IMR-90 (cell line): ENCODE measurements around the gene CTNNAL1. TPM values are rescaled to one million over a fixed set of nuclear protein-coding genes. Genes with fewer than 3 reads are reported as not detected.

Experiments
- ATAC-seq: fragments of 200-7000 bp; cut with Tn5 transposase; 2 replicates; pipeline ENCODE4 v1.9.1; 2020; ENCODE audit warnings: low read depth, mild to moderate bottlenecking, moderate library complexity
- BruUV-seq: library from RNA; stranded (reverse); fragments of 400-500 nt; replicated peaks from 2 replicates; lab custom pipeline; 2021; lab: Mats Ljungman, UMichigan
- CTCF ChIA-PET: fragments of 300-600 bp; formaldehyde crosslinking; extraction: SDS; loops from one replicate; lab custom pipeline; 2021; ENCODE audit warnings: antibody characterized with exemption; lab: Yijun Ruan, JAX
- POLR2A ChIA-PET: fragments of 300-600 bp; sonication (Branson Sonifier 250); formaldehyde crosslinking; loops from one replicate; lab custom pipeline; 2022; ENCODE audit warnings: antibody characterized with exemption; ENCODE audit not compliant: unreplicated experiment; lab: Charles Lee
- DNase-seq: peaks from one replicate; pipeline ENCODE4 v3.0.0; 2013
- H2AFZ ChIP-seq: replicated peaks from 2 replicates; pipeline ENCODE3; 2013; ENCODE audit warnings: low read length, mild to moderate bottlenecking; ENCODE audit not compliant: poor library complexity
- H2AK5ac ChIP-seq: 2 replicates; pipeline ENCODE4 v1.6.1; 2013; ENCODE audit warnings: low read depth, low read length, inconsistent platforms
- H2AK9ac ChIP-seq: replicated peaks from 2 replicates; pipeline ENCODE3; 2013; ENCODE audit warnings: mild to moderate bottlenecking, low read depth, low read length, moderate library complexity; ENCODE audit not compliant: poor library complexity
- H2BK120ac ChIP-seq: 2 replicates; pipeline ENCODE4 v1.6.1; 2013; ENCODE audit warnings: low read depth, low read length, inconsistent platforms
- H2BK15ac ChIP-seq: 3 replicates; pipeline ENCODE4 v1.6.1; 2013; ENCODE audit warnings: low read depth, low read length, inconsistent platforms
- H2BK20ac ChIP-seq: 2 replicates; pipeline ENCODE4 v1.6.1; 2013; ENCODE audit warnings: low read depth, mild to moderate bottlenecking, inconsistent platforms, low read length, moderate library complexity
- H2BK5ac ChIP-seq: 2 replicates; pipeline ENCODE4 v1.6.1; 2013; ENCODE audit warnings: mild to moderate bottlenecking, low read depth, low read length, inconsistent platforms; ENCODE audit not compliant: poor library complexity, severe bottlenecking
- H3K14ac ChIP-seq: replicated peaks from 2 replicates; pipeline ENCODE4 v1.6.1; 2013; ENCODE audit warnings: low read depth, low read length, inconsistent platforms
- H3K18ac ChIP-seq: 2 replicates; pipeline ENCODE4 v1.6.1; 2013; ENCODE audit warnings: low read depth, low read length, control low read depth
- H3K23ac ChIP-seq: 2 replicates; pipeline ENCODE4 v1.6.1; 2013; ENCODE audit warnings: low read depth, low read length, inconsistent platforms
- H3K27ac ChIP-seq: 2 replicates; pipeline ENCODE4 v1.5.1; 2013; ENCODE audit warnings: mild to moderate bottlenecking, control low read depth, low read length; ENCODE audit not compliant: insufficient read depth
- H3K27me3 ChIP-seq: 2 replicates; pipeline ENCODE4 v1.6.1; 2013; ENCODE audit warnings: low read length; ENCODE audit not compliant: control insufficient read depth, insufficient read depth
- H3K36me3 ChIP-seq: 2 replicates; pipeline ENCODE4 v1.6.1; 2013; ENCODE audit warnings: low read length, mixed read lengths; ENCODE audit not compliant: control insufficient read depth, insufficient read depth
- H3K4ac ChIP-seq: 2 replicates; pipeline ENCODE4 v1.6.1; 2013; ENCODE audit warnings: low read depth, low read length, inconsistent platforms
- H3K4me1 ChIP-seq: 2 replicates; pipeline ENCODE4 v1.6.1; 2013; ENCODE audit warnings: low read length, mixed read lengths; ENCODE audit not compliant: control insufficient read depth, insufficient read depth
- H3K4me2 ChIP-seq: 2 replicates; pipeline ENCODE4 v1.6.1; 2013; ENCODE audit warnings: low read depth, mild to moderate bottlenecking, control low read depth, low read length, moderate library complexity
- H3K4me3 ChIP-seq: 2 replicates; pipeline ENCODE4 v1.5.1; 2013; ENCODE audit warnings: low read depth, mild to moderate bottlenecking, control low read depth, low read length, moderate library complexity; ENCODE audit not compliant: insufficient read depth
- H3K56ac ChIP-seq: 2 replicates; pipeline ENCODE4 v1.6.1; 2013; ENCODE audit warnings: low read length, inconsistent platforms; ENCODE audit not compliant: insufficient read depth; ENCODE audit errors: extremely low read depth
- H3K79me1 ChIP-seq, 2 experiments: 2 replicates each; pipeline ENCODE4 v1.6.1; 2013; ENCODE audit warnings: low read length in 2 of 2, inconsistent platforms in 1 of 2, low read depth in 1 of 2
- H3K9ac ChIP-seq: 2 replicates; pipeline ENCODE4 v1.6.1; 2013; ENCODE audit warnings: low read depth, low read length, control low read depth
- H3K9me1 ChIP-seq: 2 replicates; pipeline ENCODE4 v1.6.1; 2013; ENCODE audit warnings: low read length, inconsistent platforms; ENCODE audit not compliant: insufficient read depth
- H3K9me3 ChIP-seq: 2 replicates; pipeline ENCODE4 v1.6.1; 2013; ENCODE audit warnings: low read length; ENCODE audit not compliant: control insufficient read depth, insufficient read depth
- H4K20me1 ChIP-seq: 2 replicates; pipeline ENCODE4 v1.6.1; 2013; ENCODE audit warnings: low read length, inconsistent platforms; ENCODE audit not compliant: insufficient read depth
- H4K5ac ChIP-seq: 2 replicates; pipeline ENCODE4 v1.6.1; 2013; ENCODE audit warnings: mild to moderate bottlenecking, low read depth, low read length, control low read depth
- H4K8ac ChIP-seq, 2 experiments: 2 replicates each; pipeline ENCODE4 v1.6.1; 2013; ENCODE audit warnings: low read depth in 2 of 2, low read length in 2 of 2, control low read depth in 1 of 2, inconsistent platforms in 1 of 2
- H4K91ac ChIP-seq: 2 replicates; pipeline ENCODE4 v1.6.1; 2013; ENCODE audit warnings: low read depth, low read length, inconsistent platforms; ENCODE audit not compliant: insufficient read depth
- BHLHE40 ChIP-seq: fragments of 150-350 bp; IDR thresholded peaks from 2 replicates; pipeline ENCODE4 v1.6.1; 2016; ENCODE audit warnings: mild to moderate bottlenecking, low read depth, low read length
- CEBPB ChIP-seq: IDR thresholded peaks from 2 replicates; pipeline ENCODE4 v1.6.1; 2012; ENCODE audit warnings: low read depth, low read length, improper control_type of control experiment
- CHD1 ChIP-seq: IDR thresholded peaks from 2 replicates; pipeline ENCODE4 v1.6.1; 2012; ENCODE audit warnings: low read depth, low read length, improper control_type of control experiment
- FOS ChIP-seq: fragments of 150-350 bp; IDR thresholded peaks from 2 replicates; pipeline ENCODE4 v1.6.1; 2016; ENCODE audit warnings: low read depth, low read length
- MAFK ChIP-seq: IDR thresholded peaks from 2 replicates; pipeline ENCODE4 v1.6.1; 2012; ENCODE audit warnings: low read depth, low read length, improper control_type of control experiment
- MAZ ChIP-seq: IDR thresholded peaks from 2 replicates; pipeline ENCODE4 v1.6.1; 2012; ENCODE audit warnings: low read depth, mild to moderate bottlenecking, low read length, improper control_type of control experiment, moderate library complexity, borderline replicate concordance
- MXI1 ChIP-seq: IDR thresholded peaks from 2 replicates; pipeline ENCODE4 v1.6.1; 2012; ENCODE audit warnings: low read depth, mild to moderate bottlenecking, low read length, moderate library complexity, borderline replicate concordance
- NFE2L2 ChIP-seq: fragments of 150-350 bp; IDR thresholded peaks from 2 replicates; pipeline ENCODE4 v1.6.1; 2016; ENCODE audit warnings: low read depth, mild to moderate bottlenecking, low read length
- POLR2A ChIP-seq: IDR thresholded peaks from 2 replicates; pipeline ENCODE4 v1.6.1; 2012; ENCODE audit warnings: mild to moderate bottlenecking, low read depth, low read length
- RAD21 ChIP-seq: IDR thresholded peaks from 2 replicates; pipeline ENCODE4 v1.6.1; 2012; ENCODE audit warnings: low read length, improper control_type of control experiment
- RCOR1 ChIP-seq: IDR thresholded peaks from 2 replicates; pipeline ENCODE4 v1.6.1; 2012; ENCODE audit warnings: mild to moderate bottlenecking, low read length, improper control_type of control experiment; ENCODE audit not compliant: insufficient replicate concordance
- RFX5 ChIP-seq: IDR thresholded peaks from 2 replicates; pipeline ENCODE4 v1.8.0; 2012; ENCODE audit warnings: low read depth, mild to moderate bottlenecking, low read length, moderate library complexity
- SMC3 ChIP-seq: fragments of 150-350 bp; IDR thresholded peaks from 2 replicates; pipeline ENCODE4 v1.6.1; 2016; ENCODE audit warnings: low read depth, mild to moderate bottlenecking, antibody characterized with exemption, low read length, moderate library complexity
- WGBS, 2 experiments: methylation state at CpG; one replicate each; pipeline versions ENCODE4 v1.1.5 to v1.1.7; 2013; ENCODE audit warnings: missing lambda C conversion rate in 2 of 2; ENCODE audit not compliant: insufficient read length in 1 of 2; ENCODE audit errors: extremely low coverage in 2 of 2; 5-methylcytosine and 5-hydroxymethylcytosine counted together
- dilution Hi-C: fragments of 300-500 bp; cut with HindIII; formaldehyde crosslinking; loops from one replicate; pipeline ENCODE4 v1.14.3; 2018; ENCODE audit warnings: low sequenced_read_pairs; ENCODE audit not compliant: unreplicated experiment
- in situ Hi-C: fragments of 300-500 bp; cut with MboI; formaldehyde crosslinking; loops from 3 replicates; pipeline ENCODE4 v1.14.3; 2019; ENCODE audit warnings: low sequenced_read_pairs, inconsistent platforms, mixed read lengths
- intact Hi-C: fragments of 100-400 bp; cut with micrococcal nuclease; formaldehyde crosslinking; loops from 2 replicates; pipeline ENCODE4 v1.10.0; 2022
- polyA plus RNA-seq, 3 experiments: library from polyadenylated mRNA; depleted of rRNA; stranded (reverse); fragments of >200 nt; gene quantifications; 2 replicates each; pipeline ENCODE4 v1.2.3, GENCODE V29; 2012; ENCODE audit warnings: low replicate concordance in 1 of 3
- total RNA-seq: library from RNA; depleted of rRNA; stranded (reverse); fragments of >200 nt; gene quantifications from 2 replicates; pipeline ENCODE4 v1.2.3, GENCODE V29; 2012
- TF ChIP-seq, protein P1 (sequence below): fragments of 150-350 bp; IDR thresholded peaks from 2 replicates; pipeline ENCODE4 v1.6.1; 2017; ENCODE audit warnings: mild to moderate bottlenecking, antibody characterized with exemption, low read length, low read depth
- TF ChIP-seq, protein P2 (sequence below): conservative IDR thresholded peaks from 2 replicates; pipeline ENCODE4 v1.5.1; 2012; ENCODE audit warnings: mild to moderate bottlenecking, low read depth, low read length, improper control_type of control experiment
- TF ChIP-seq, protein P3 (sequence below): fragments of 150-350 bp; IDR thresholded peaks from 2 replicates; pipeline ENCODE4 v1.6.1; 2016; ENCODE audit warnings: low read depth, mild to moderate bottlenecking, low read length, moderate library complexity, borderline replicate concordance

CTNNAL1 gene
- total and polyA plus RNA-seq, 2 of the 4 experiments (the other 2 are of a cell fraction): 72.3 to 131 TPM

DNA sequence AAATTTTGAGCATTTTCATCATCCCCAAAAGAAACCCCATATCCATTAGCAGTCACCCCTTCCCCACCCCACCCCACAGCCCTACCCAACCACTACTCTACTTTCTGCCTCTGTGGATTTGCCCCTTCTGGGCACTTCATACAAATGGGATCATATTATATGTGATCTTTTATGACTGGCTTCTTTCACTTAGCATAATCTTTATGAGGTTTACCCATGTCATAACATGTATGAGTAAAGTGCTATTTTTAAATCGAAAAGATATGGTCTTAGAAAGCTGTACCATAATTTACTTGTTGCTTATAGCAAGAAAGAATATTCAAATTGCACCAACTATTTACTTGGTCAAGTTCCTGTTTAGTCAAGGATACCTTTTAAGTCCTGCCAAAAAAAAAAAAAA is 92.1 kb downstream of the CTNNAL1 start:
- H4K8ac ChIP-seq: no peak overlapping the region
- WGBS, 2 experiments: no CpG with 5 or more reads among the region's 1 CpG
- in situ Hi-C loops (no loop called here), dilution Hi-C loops (no loop called here), intact Hi-C loops (no loop called here)
- BruUV-seq: no TSS peak
- no peak for ATAC-seq
- no peaks in the 10 kb centered on the region for H3K4me1 ChIP-seq
- H2BK120ac ChIP-seq: no peak overlapping the region
- DNase-seq: no peak
- no peak overlapping the region for H3K23ac ChIP-seq
- H4K91ac ChIP-seq: no peak overlapping the region
- no peak overlapping the region for H3K56ac ChIP-seq
- H3K4me3 ChIP-seq: no peak overlapping the region
- H2AK5ac ChIP-seq: no peak overlapping the region
- no peak overlapping the region for H3K14ac ChIP-seq
- no peak overlapping the region for H2AFZ ChIP-seq
- no peak overlapping the region for H2BK15ac ChIP-seq
- no peaks in the 10 kb centered on the region for H3K9me1 ChIP-seq
- H3K27ac ChIP-seq: no peak overlapping the region
- H3K18ac ChIP-seq: no peak overlapping the region
- POLR2A ChIA-PET: no interaction called here
- no peak overlapping the region for H2AK9ac ChIP-seq
- H3K4ac ChIP-seq: no peak overlapping the region
- H3K9me3 ChIP-seq: no peaks in the 10 kb centered on the region
- no peak overlapping the region for H2BK20ac ChIP-seq
- no peaks in the 10 kb centered on the region for H3K27me3 ChIP-seq
- no peak overlapping the region for H4K5ac ChIP-seq
- H3K36me3 ChIP-seq: peaks cover 24% of the 10 kb centered on the region
- CTCF ChIA-PET: no interaction called here
- no peak overlapping the region for H3K4me2 ChIP-seq
- TF ChIP-seq SMC3 (no peak), RAD21 (no peak), BHLHE40 (no peak), POLR2A (no peak), CEBPB (no peak), MAFK (no peak), RFX5 (no peak), FOS (no peak), MAZ (no peak), CHD1 (no peak), NFE2L2 (no peak), RCOR1 (no peak), MXI1 (no peak)
- TF ChIP-seq, protein P1, sequence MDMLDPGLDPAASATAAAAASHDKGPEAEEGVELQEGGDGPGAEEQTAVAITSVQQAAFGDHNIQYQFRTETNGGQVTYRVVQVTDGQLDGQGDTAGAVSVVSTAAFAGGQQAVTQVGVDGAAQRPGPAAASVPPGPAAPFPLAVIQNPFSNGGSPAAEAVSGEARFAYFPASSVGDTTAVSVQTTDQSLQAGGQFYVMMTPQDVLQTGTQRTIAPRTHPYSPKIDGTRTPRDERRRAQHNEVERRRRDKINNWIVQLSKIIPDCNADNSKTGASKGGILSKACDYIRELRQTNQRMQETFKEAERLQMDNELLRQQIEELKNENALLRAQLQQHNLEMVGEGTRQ: no peak
- TF ChIP-seq, protein P2, sequence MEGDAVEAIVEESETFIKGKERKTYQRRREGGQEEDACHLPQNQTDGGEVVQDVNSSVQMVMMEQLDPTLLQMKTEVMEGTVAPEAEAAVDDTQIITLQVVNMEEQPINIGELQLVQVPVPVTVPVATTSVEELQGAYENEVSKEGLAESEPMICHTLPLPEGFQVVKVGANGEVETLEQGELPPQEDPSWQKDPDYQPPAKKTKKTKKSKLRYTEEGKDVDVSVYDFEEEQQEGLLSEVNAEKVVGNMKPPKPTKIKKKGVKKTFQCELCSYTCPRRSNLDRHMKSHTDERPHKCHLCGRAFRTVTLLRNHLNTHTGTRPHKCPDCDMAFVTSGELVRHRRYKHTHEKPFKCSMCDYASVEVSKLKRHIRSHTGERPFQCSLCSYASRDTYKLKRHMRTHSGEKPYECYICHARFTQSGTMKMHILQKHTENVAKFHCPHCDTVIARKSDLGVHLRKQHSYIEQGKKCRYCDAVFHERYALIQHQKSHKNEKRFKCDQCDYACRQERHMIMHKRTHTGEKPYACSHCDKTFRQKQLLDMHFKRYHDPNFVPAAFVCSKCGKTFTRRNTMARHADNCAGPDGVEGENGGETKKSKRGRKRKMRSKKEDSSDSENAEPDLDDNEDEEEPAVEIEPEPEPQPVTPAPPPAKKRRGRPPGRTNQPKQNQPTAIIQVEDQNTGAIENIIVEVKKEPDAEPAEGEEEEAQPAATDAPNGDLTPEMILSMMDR: no peak
- TF ChIP-seq, protein P3, sequence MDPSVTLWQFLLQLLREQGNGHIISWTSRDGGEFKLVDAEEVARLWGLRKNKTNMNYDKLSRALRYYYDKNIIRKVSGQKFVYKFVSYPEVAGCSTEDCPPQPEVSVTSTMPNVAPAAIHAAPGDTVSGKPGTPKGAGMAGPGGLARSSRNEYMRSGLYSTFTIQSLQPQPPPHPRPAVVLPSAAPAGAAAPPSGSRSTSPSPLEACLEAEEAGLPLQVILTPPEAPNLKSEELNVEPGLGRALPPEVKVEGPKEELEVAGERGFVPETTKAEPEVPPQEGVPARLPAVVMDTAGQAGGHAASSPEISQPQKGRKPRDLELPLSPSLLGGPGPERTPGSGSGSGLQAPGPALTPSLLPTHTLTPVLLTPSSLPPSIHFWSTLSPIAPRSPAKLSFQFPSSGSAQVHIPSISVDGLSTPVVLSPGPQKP: no peak
- no peak overlapping the region for H3K9ac ChIP-seq
- no peak overlapping the region for H2BK5ac ChIP-seq
- H3K79me1 ChIP-seq: no peaks in the 10 kb centered on the region
- H4K20me1 ChIP-seq: no peaks in the 10 kb centered on the region
